Spleen (tissue), 11 donors: ENCODE results near the gene MYRF. TPM values are rescaled to one million over a fixed set of nuclear protein-coding genes. Genes with fewer than 3 reads are reported as not detected.

Experiments used
- DNase-seq: peaks from one replicate; pipeline ENCODE4 v3.0.0-alpha.2; 2020
- H3K27ac ChIP-seq, 8 donors: fragments of 200-600 bp; sonication (generic) in 7 of 8; 1 replicate in 4 of 8; 2 replicates in 4 of 8; pipeline versions ENCODE4 v1.5.0 to v1.8.0; 2016 to 2021; ENCODE audit warnings: inconsistent platforms in 4 of 8, mild to moderate bottlenecking in 4 of 8, moderate library complexity in 1 of 8
- H3K27me3 ChIP-seq, 7 donors: fragments of 200-600 bp; sonication (generic) in 6 of 7; replicated peaks in 1 of 7; 1 replicate in 4 of 7; 2 replicates in 3 of 7; pipeline versions ENCODE4 v1.5.0 to v1.8.0; 2016 to 2021; ENCODE audit warnings: inconsistent platforms in 3 of 7, mild to moderate bottlenecking in 1 of 7
- H3K36me3 ChIP-seq, 6 donors: fragments of 200-600 bp; sonication (generic) in 5 of 6; 1 replicate in 4 of 6; 2 replicates in 2 of 6; pipeline versions ENCODE4 v1.5.0 to v1.8.0; 2016 to 2021; ENCODE audit warnings: inconsistent platforms in 2 of 6
- H3K4me1 ChIP-seq, 6 donors: fragments of 200-600 bp; sonication (generic) in 5 of 6; 1 replicate in 3 of 6; 2 replicates in 3 of 6; pipeline versions ENCODE4 v1.5.0 to v1.8.0; 2016 to 2021; ENCODE audit warnings: inconsistent platforms in 3 of 6
- H3K4me3 ChIP-seq, 8 donors: fragments of 200-600 bp; sonication (generic) in 7 of 8; 1 replicate in 4 of 8; 2 replicates in 4 of 8; pipeline versions ENCODE4 v1.5.0 to v1.8.0; 2016 to 2021; ENCODE audit warnings: inconsistent platforms in 4 of 8, mild to moderate bottlenecking in 4 of 8, moderate library complexity in 2 of 8
- H3K9me3 ChIP-seq, 8 donors: fragments of 200-600 bp; sonication (generic) in 7 of 8; 1 replicate in 4 of 8; 2 replicates in 4 of 8; pipeline versions ENCODE4 v1.5.0 to v1.8.0; 2016 to 2021; ENCODE audit warnings: inconsistent platforms in 4 of 8
- POLR2A ChIP-seq, 3 donors: fragments of 450-650 bp; IDR thresholded peaks; one replicate each; pipeline ENCODE4 v1.5.1; 2017; ENCODE audit warnings: antibody characterized with exemption in 3 of 3, mild to moderate bottlenecking in 1 of 3
- POLR2AphosphoS5 ChIP-seq, 3 donors: sonication (generic); formaldehyde crosslinking; IDR thresholded peaks; one replicate each; pipeline ENCODE4 v1.5.1; 2017; ENCODE audit warnings: antibody characterized with exemption in 3 of 3
- WGBS, 5 donors: extraction: QIAGEN DNeasy Blood & Tissue Kit in 3 of 5; methylation state at CpG; one replicate each; pipeline versions ENCODE4 v1.1.5 to v1.1.7; 2013 to 2018; 5-methylcytosine and 5-hydroxymethylcytosine counted together
- intact Hi-C: fragments of 100-400 bp; cut with DNase I; formaldehyde crosslinking; loops from one replicate; pipeline ENCODE4 v1.15.0; 2023; ENCODE audit warnings: low total_unique reads
- polyA plus RNA-seq, 3 donors: library from polyadenylated mRNA; stranded (reverse); fragments of 200-250 nt; gene quantifications; one replicate each; pipeline ENCODE4 v1.2.1, GENCODE V29; 2013
- total RNA-seq, 7 donors: library from RNA; depleted of rRNA in 3 of 7; stranded (reverse); fragments of >200 nt in 3 of 7; fragmentation: NEBNext Ultra II Directional in 4 of 7; extraction: Animal tissue kit (Norgen Biotek cat#: 25700) in 4 of 7; gene quantifications; one replicate each; pipeline versions ENCODE4 v1.1.0 to v1.2.1, GENCODE V29; 2016 to 2021
- TF ChIP-seq, protein P1 (sequence below), 11 experiments: fragments of 200-600 bp in 7 of 11; fragments of 450-650 bp in 4 of 11; sonication (generic) in 4 of 11; IDR thresholded peaks in 8 of 11; conservative IDR thresholded peaks in 3 of 11; 1 replicate in 7 of 11; 2 replicates in 4 of 11; pipeline versions ENCODE4 v1.4.0 to v1.8.0; 2016 to 2021; ENCODE audit warnings: antibody characterized with exemption in 11 of 11, inconsistent platforms in 4 of 11, mild to moderate bottlenecking in 1 of 11
- donor health status: healthy with polysubstance abuse.
- donor health status: DM: no; HTN: no; CAD: no; lungs with moderate emphysema.
- donor health status: DM: no; HTN: no; CAD: no.
- donor health status: Bipolar disorder and iron deficiency.
- donor health status: healthy.
- donor health status: DM: no; HTN: no; CAD: no.
- donor health status: DM: yes; HTN: yes; CAD: no.

Gene MYRF
- total and polyA plus RNA-seq, 10 donors, result 0.15 to 1.5 (median 0.55) TPM

GRCh38 chr11:61752925-61753521 lies 587 bp downstream of the MYRF start:
- H3K27me3 ChIP-seq, result peaks cover 0 to 55% (median 14%) of the 10 kb centered on the region in 7 donors
- TF ChIP-seq POLR2A (IDR thresholded peaks at IDR 0.05) (no peak), POLR2AphosphoS5 (IDR thresholded peaks at IDR 0.05) (no peak)
- TF ChIP-seq, protein P1, sequence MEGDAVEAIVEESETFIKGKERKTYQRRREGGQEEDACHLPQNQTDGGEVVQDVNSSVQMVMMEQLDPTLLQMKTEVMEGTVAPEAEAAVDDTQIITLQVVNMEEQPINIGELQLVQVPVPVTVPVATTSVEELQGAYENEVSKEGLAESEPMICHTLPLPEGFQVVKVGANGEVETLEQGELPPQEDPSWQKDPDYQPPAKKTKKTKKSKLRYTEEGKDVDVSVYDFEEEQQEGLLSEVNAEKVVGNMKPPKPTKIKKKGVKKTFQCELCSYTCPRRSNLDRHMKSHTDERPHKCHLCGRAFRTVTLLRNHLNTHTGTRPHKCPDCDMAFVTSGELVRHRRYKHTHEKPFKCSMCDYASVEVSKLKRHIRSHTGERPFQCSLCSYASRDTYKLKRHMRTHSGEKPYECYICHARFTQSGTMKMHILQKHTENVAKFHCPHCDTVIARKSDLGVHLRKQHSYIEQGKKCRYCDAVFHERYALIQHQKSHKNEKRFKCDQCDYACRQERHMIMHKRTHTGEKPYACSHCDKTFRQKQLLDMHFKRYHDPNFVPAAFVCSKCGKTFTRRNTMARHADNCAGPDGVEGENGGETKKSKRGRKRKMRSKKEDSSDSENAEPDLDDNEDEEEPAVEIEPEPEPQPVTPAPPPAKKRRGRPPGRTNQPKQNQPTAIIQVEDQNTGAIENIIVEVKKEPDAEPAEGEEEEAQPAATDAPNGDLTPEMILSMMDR (IDR thresholded peaks at IDR 0.05 in 8 of 11, conservative IDR thresholded peaks at IDR 0.05 in 3 of 11), result no peak
- peak overlapping the region in 7 of 8 donors; percentile 15 to 68 (median 28) for H3K4me3 ChIP-seq
- H3K36me3 ChIP-seq, result no peaks in the 10 kb centered on the region
- no peak overlapping the region for H3K27ac ChIP-seq
- intact Hi-C loops, result no loop called here
- H3K4me1 ChIP-seq, result peaks cover 0 to 24% (median 15%) of the 10 kb centered on the region in 6 donors
- no peaks in the 10 kb centered on the region for H3K9me3 ChIP-seq
- no peak for DNase-seq
- WGBS, 5 donors, result 40 to 50% (median 42%) methylated on average over 17 of the region's 17 CpGs

- TF ChIP-seq POLR2A (IDR thresholded peaks at IDR 0.05) (no peak), POLR2AphosphoS5 (IDR thresholded peaks at IDR 0.05) (no peak)
- TF ChIP-seq, protein P1 (IDR thresholded peaks at IDR 0.05 in 8 of 11, conservative IDR thresholded peaks at IDR 0.05 in 3 of 11), result no peak
- peaks cover 0 to 22% (median 14%) of the 10 kb centered on the region in 6 donors for H3K4me1 ChIP-seq
- H3K27me3 ChIP-seq, result peaks cover 0 to 49% (median 14%) of the 10 kb centered on the region in 7 donors
- H3K27ac ChIP-seq, result no peak overlapping the region
- no peaks in the 10 kb centered on the region for H3K36me3 ChIP-seq
- 81 to 92% (median 86%) methylated on average over 2 to 5 of the region's 5 CpGs for WGBS, 5 donors
- H3K9me3 ChIP-seq, result no peaks in the 10 kb centered on the region
- no peak overlapping the region for H3K4me3 ChIP-seq
- intact Hi-C loops, result no loop called here
- no peak for DNase-seq
Measured at GRCh38 chr11:61753672-61754071, 1.2 kb downstream of the MYRF start.

DNA sequence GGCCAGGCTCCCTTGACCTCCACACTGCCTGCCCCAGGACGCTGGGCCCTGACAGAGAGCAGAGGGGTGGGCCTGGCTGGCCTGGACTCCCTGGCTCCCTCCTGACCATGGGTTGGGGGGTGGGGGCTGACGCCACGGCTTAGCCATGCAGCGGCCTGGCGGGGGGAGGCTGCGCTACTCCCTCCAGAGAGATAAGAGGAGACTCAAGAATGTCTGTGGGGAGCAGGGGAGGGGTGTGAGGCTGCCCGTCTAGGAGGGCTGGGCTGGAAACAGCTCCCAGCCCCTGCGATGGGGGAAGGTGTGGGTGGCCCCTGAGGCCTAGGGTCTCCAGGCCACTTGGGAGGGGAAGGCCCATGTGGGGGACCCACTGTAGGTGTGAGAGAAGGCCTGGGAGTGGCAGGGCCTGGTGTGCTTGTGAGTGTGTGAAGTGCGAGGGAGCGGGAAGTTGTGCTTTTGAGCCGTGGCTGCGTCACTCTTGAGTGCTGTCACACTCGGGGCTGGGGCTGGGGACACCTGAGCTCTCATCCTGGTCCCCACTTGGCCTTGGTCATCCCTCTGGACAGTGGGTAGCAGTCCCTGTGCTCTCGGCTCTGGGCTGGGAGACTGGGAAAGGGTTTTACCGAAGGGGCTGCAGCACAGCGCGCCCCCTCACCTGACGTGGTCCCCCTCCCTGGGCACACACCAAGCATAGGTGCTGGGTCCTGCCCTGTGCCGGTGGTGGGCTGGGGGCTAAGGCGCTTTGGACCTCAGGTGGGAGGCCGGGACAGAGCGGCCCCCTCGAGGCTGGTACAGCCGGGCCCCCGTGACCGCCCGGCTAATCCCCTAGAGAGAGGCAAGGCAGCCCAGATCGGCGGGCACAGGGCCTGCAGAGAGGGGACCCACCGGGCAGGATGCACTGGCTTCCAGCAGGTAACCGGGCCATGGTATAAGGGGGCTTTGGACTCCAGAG lies 2.4 kb downstream of the MYRF start:
- Histone ChIP-seq H3K9me3 (no peaks in the 10 kb centered on the region), H3K27ac (no peak overlapping the region), H3K27me3 (peaks cover 0 to 39% (median 14%) of the 10 kb centered on the region in 7 donors), H3K36me3 (no peaks in the 10 kb centered on the region), H3K4me1 (peaks cover 0 to 22% (median 14%) of the 10 kb centered on the region in 6 donors), H3K4me3 (no peak overlapping the region)
- intact Hi-C loops, result no loop called here
- no peak for DNase-seq
- 83 to 93% (median 88%) methylated on average over 14 to 31 of the region's 31 CpGs for WGBS, 5 donors
- TF ChIP-seq, protein P1 (IDR thresholded peaks at IDR 0.05 in 8 of 11, conservative IDR thresholded peaks at IDR 0.05 in 3 of 11), result no peak
- TF ChIP-seq POLR2A (IDR thresholded peaks at IDR 0.05) (no peak), POLR2AphosphoS5 (IDR thresholded peaks at IDR 0.05) (no peak)

DNA sequence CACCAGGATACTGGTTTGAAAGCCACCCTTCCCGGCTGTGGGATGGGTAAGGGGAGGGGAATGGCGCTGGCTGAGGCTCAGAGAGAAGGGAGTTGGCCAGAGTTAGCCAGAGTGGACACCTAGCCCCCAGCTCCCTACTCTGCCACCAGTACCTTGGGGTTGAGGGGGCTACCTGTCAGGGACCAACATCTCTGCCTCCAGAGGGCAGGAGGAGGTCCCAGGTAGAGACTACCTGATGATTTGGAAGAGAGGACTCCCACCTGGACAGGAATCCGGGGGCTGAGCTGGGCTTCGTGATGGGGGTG lies 3.7 kb downstream of the MYRF start:
- Histone ChIP-seq H3K27me3 (peaks cover 0 to 35% (median 14%) of the 10 kb centered on the region in 7 donors), H3K9me3 (no peaks in the 10 kb centered on the region), H3K36me3 (no peaks in the 10 kb centered on the region), H3K4me1 (peaks cover 0 to 22% (median 14%) of the 10 kb centered on the region in 6 donors), H3K4me3 (no peak overlapping the region), H3K27ac (no peak overlapping the region)
- WGBS, 5 donors, result 62 to 93% (median 81%) methylated on average over 2 to 4 of the region's 4 CpGs
- no peak for DNase-seq
- TF ChIP-seq POLR2A (IDR thresholded peaks at IDR 0.05) (no peak), POLR2AphosphoS5 (IDR thresholded peaks at IDR 0.05) (no peak)
- TF ChIP-seq, protein P1 (IDR thresholded peaks at IDR 0.05 in 8 of 11, conservative IDR thresholded peaks at IDR 0.05 in 3 of 11), result no peak
- intact Hi-C loops, result no loop called here
